GM20431 (cell line): Measurements from ENCODE around the gene SOX18.

ENCODE experiments used
- in situ Hi-C: fragments of 300-500 bp; cut with MseI, MboI; formaldehyde crosslinking; loops from one replicate; pipeline ENCODE4 v1.15.0; 2020; ENCODE audit warnings: low sequenced_read_pairs; ENCODE audit not compliant: unreplicated experiment

Gene SOX18

DNA sequence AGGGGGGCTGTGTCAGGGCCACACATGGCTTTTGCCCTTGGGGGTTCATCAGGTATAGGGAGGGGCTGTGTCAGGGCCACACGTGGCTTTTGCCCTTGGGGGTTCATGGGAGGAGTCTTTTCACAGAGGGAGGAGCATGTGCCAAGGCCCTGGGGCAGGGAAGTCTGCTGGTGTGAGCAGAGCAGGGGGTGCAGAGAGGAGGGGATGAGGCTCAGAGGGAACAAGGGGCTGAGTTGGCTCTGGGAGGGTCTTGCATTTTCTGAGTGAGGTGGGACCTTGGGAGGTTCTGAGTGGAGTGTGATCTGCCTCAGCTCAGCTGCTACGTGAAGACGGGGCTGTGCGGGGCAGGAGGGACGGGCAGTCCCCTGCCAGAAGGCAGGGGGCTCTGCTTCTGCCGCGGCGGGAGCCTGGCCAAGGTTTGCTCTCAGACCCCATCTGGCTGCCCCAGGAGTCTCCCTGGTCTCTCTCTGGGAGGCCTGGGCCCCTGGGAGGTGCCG, 6.0 kb upstream of the SOX18 start:
- in situ Hi-C loops: no loop called here

DNA sequence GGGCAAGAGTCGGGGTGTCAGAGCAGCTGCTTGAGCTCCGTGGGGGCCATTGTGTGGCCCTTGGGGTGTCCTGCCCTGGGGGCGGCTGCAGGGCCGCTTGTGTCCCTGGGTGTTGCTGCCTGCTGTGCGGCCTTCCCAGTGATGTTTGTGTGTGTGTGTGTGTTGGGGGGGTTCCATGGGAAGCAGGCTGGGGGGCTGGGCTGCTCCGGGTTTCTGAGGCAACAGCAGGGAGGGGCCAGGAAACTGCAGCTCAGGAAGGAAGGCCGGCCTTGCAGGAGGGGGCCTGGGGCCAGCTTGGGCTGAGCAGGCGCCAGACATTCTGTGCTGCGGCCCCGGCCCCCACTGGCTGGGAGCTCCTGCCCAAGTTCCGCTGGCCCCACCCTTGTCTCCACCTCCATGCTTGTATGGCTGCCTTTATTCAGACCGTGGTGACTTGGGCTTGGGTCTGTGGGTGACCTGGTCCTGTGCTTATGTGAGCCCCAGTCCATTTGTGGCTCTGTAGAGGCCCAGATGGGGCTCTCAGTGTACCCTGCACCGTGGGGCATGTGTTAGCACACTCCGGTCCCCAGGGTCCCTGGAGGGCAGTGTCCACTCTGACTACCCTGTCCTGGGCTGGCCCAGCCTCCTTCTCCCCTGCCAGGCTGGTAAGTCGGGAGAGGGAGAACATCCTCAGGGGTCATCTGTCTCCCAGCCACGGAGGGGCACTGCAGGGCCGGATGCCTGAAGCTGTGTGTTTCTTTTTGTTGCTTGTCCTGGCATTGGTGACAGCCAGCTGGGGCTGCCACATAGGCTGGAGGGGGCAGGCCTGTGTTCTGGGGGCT, 4.6 kb upstream of the SOX18 start:
- in situ Hi-C loops: no loop called here

DNA sequence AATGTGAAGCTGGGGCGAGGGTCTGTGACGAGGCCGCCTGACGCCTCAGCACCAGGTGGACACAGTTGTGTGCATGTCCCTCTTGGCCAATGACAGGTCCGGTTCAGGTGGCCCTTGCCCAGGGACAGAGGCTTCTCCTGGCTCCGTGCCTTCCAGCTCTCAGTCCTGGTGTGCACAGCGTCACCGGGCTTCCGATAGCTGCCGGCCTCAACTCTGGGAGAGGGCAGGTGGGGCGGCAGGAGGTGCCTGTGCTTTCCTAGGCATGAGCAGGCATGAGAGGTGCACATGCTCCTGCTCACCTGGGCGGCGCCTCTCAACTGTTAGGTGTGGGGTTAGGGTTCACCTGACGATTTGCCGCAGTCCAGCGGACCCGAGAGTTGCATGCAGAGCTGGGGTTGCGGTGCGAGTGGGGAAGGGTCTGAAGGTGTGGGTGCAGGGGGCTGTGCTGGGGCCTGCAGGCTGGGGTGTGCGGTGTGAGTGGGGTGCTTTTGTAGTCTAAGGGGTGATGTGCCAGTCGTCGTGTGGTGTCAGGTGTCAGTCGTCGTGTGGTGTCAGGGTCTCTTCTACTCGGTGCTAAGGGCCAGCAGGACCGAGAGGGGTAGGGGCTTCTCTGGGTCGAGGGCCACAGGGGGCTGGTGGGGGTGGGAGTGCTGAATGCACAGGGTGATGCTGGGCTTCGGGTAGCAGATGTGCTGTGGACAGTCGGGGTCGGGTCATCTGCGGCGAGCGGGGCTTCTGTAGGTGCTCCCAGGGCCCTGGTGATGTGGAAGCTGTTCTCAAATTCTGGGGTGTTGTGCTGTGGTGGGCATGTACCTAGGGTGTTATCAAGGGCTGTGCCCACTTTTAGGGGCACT, 3.8 kb upstream of the SOX18 start:
- in situ Hi-C loops: no loop called here

DNA sequence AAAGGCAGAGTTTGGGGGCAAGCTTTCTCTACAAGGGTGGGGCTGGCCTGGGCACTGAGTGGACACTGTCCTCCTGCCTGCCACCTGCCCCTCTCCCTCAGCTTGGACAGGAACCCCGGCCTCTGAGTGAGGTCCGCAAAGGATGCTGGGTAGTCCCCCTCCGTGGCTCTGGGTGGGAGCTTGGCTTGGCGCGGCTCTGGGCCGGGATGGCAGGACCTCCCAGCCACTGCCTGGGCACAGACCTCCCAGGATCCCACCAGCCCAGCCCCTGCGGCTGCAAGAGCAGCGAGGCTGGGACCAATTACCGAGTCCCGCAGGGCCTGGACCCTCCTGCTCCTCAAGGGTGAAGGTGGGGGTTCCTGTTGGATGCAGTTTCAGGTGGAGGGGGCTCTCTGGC, 2.9 kb upstream of the SOX18 start:
- in situ Hi-C loops: no loop called here

DNA sequence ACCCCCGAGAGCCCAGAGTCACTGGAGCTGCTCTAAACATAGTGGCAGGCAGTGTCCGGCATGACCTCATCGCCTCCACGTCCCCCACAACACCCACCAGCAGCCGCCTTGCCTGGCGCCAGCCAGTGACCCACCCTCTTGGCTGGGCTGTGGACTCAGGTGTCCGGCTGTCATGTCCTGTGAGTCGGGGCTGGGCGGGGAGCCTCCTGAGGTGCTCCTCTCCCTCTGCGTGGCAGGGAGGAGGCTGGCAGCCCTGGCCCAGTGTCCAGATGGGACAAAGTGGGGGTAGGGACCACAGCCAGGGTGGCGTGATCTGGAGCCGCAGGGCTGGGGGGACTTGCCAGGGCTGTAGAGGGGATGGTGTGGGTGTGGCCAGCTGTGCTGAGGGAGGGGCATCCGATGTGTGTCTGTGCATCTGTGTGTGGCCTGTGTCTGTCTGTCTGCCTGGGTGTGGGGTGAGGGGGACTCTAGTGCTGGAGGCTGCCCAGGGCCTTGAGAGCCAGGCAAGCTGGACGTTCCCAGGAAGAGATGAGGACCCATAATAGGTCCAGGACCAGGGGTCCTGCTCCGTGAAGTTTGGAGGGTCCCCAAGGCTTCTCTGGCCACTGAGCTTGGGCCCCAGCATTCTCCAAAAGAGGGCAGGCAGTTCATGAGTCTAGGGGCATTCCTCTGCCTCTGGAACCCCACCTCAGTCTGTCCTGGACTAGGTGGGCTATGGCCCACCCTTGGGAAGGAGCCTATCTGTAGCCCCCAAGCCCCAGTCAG, 2.3 kb upstream of the SOX18 start:
- in situ Hi-C loops: no loop called here

DNA sequence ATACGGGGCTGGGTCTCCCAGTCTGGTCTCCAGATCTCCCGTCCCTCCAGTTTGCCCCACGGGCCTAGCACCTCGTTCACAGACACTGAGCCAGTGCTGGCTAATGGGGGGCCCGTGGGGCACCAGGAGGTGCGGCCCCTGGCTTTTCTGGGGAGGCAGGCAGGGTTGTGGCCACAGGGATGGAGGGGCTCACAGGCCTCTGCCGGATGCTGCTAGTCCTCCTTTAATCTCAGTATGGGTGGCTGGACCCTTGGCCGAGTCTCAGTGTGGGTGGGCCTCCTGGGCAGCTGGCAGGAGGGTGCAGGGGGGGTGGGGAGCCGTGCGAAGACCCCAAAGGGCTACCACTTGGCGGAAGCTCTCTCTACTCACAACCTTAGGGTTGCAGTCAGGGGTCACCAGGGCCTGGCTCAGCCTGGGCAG, 1.6 kb upstream of the SOX18 start:
- in situ Hi-C loops: no loop called here

DNA sequence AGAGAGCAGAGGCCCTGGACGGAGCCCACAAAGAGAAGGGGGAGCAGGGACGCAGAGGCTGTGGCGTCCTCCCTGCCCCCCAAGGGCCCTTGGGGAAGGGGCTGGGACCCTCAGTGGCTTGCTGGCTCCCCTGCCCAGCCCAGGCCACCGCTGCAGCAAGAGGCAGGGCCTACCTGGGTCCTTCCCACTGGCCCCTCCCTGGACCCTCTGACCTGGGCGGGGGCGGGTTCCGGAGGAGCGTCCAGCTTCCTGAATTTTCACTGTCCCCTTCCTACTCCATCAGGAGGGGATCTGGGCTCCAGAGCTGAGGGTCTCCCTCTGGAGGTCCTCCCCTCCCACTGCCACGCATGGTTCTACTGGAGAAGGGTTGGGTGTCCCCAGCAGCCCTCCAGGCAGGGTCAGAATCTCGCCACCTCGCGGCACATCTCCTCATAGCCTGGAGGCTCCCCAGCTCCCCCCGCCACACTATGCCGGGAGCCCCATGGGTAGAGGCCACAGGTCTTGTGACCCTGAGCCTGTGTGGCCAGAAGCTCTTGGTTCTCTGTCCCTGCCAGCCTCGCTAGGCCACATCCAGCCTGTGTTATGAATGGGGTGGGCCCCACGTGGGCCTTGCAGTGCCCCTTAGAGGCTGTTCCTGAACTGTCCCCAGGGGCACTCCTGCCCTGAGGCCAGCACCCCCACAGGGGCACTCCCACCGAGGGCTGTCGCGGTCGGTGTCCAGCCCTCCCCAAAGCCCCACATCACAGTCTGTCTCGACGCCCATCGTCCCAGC, 1.0 kb upstream of the SOX18 start:
- in situ Hi-C loops: no loop called here

DNA sequence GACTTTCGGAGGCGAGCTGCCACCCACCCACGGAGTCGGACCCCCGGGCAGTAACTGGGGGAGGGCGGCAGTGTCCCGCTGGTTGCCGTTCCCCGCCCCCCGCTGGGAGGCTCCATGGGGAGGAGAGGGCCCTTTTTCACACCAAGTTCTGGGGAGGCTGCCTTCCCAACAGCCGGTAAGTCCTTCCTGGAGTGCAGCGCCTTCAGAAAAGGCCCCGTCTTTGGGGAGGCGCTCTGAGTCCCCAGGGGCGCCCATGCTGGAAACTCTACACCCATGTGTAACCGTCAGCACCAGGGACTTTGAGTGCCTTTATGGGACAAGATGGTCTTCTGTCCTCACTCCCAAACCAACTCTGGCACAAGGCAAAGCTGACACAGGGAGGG, 430 bp upstream of the SOX18 start:
- in situ Hi-C loops: no loop called here

DNA sequence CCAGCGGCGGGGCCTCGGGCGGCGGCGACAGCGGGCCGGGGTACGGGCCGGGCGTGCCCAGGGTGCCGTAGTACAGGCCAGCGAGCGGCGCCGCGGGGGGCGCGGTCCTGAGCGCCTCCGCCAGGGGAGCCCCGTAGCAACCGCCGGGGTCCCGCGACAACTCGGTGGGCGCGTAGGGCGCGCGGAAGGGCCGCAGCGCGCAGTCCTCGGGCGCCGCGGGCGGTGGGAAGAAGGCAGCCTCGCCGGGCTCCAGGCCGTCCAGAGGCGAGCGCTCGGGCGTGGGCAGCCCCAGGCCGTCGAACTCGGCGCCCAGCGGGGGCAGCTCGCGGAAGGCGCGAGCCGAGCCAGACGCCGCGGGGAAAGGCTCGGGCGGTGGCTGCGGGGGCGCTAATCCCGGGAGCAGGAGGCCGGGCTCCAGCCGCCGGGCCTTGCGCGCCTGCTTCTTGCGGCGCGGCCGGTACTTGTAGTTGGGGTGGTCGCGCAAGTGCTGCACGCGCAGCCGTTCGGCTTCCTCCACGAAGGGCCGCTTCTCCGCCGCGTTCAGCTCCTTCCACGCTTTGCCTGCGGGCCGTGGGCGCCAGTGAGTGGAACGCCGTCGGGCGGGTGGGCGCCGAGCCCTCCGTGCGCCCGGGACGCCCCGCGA, 916 bp downstream of the SOX18 start:
- in situ Hi-C loops: no loop called here

DNA sequence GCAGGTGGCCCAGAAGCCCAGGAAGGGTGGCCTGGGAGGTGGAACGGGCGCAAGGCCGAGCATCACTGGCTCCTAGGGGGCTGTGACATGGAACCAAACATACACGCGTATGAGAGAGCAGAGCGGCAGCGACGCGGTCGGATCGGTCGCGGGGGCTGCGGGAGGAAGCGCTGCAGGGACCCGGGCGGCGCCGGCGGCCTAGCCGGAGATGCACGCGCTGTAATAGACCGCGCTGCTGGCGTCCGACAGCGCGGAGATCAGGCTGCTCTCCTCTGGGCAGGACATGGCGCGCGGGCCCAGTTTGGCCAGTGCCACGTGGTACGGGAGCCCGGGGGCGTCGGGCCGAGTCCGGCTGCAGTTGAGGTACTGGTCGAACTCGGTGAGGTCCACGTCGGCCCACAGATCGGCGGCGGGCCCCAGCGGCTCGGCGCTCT, 1.5 kb downstream of the SOX18 start:
- in situ Hi-C loops: no loop called here

DNA sequence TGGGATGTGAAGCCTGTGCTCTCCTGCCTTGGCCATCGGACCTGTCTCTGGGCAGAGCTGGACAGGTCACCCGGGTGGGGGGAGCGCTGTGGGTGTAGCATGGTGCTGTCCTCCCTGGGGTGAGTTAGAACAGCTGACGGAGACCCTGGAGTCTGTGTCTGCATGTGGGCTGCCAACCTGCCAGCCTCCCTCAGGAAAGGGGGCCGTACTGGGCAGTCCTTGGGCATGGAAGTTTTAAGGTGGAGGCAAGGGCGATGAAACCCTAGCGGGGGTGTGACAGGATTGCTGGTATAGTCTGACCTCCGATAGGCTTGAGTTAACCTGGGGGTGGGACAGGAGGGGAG, 2.4 kb downstream of the SOX18 start:
- in situ Hi-C loops: no loop called here

DNA sequence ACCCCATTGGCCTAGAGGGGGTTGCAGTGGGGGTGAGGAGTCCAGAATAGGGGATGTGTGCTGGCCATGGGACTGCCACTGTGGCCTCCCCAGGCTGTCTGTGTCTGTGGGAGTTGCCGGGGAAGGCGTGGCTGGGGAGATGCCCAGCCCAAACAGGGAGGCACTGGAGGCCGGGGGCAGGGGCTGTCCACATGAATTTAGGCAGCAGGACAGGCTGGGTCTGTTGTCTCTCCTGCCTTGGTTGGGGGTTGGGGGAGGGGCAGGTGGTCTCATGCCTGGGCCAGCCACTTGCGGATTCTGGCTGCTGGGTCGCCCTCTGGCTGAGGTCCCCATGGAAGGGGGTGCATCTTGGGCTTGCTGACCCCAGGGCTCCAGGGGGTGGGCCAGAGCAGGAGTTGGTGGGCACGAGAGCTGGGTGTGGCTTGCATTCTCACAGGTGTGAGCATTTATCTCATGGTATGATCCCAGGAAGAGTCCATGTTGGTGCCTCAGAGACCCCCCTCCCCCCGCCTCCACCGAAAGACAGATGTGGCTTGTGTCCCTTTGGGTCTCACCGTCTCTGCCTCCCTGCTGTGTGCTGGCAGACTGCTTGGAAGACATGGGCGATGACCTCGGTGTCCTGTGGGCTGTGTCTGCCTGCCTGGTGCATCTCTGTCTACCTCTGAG, 4.0 kb downstream of the SOX18 start:
- in situ Hi-C loops: no loop called here

DNA sequence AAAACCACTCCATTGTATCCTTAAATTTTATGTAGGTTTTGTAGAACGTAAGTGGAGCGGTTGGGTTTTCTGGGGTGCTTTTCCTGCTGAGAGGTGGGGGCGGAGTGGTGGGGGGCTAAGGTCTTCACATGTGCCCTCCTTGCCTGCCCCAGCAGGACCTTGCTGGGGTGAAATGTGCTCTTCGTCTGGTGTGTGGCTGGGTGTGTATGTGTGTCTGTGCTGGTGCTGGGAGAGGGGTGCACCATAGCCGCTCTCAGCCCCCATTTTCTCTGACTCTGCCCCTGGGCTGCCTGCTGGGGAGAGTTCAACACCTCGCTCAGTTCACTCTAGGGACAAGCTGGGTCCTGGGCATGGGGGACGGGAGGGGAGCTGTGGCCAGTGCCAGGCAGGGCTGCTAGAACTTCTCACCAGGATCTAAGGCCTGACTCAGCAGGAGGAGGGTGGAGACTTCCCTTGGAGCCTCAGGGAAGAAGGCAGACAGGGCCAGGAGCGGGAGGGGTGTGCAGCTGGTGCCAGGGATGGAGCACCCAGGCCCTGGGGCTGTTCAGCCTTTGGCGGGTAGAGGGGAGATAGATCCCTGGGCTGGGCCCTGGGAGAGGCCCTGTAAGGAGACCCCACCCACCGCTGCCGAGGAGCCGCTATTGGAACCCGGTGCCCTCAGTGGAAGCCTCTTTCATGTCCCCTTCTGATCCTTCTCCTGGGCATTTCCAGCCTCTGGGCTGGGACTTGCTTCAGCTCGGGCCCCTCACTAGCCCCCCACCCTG, 4.8 kb downstream of the SOX18 start:
- in situ Hi-C loops: no loop called here

DNA sequence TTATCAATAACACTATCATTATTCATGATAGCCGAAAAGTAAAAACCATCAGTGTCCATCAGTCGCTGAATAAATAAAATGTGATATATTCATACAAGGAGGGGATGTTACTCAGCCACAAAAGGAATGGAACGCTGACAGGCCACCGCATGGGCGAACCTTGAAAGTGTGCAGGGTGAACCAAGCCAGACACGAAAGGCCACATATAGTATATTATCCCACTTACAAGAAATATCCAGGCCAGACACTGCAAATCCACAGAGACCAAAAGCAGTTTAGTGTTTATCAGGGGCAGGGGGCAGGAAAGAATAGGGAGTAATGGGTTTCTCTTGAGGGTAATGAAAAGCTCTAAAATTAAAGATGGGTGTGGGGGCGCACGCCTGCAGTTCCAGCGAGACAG, 5.7 kb downstream of the SOX18 start:
- in situ Hi-C loops: no loop called here

DNA sequence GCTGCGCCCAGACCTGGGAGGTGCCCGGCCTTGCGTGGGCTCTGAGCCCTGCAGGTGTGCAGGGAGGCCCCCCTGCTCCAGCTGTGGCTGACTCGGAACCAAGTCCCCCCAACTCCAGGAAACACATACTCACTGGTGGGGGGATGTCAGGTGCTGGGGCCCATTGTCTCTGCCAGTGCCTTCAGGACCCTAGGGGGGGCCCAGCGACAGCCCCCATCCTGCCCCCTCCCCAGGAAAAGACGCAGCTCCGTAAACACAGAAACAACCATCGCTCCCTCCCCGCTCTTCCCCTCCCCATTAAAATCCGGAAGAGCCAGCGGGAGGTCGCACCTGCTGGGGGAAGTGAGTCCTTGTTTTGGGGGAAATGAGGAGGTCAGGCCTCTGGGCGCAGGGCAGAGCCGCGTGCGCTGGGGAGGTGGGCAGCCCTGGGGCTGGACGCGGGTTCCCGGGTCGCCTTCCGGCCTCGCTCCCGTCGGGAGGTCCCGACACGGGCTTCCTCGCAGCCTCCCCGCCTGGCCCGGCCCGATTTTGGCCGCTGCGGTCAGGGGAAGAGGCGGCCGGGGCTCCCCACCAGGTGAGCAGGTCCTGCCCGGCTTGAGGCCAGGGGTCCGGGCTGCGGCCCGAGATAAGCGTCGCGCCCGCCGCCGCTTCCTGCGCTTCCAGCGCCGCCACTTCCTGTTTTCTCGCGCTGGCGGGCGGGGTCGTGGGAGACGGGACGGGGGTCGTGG, 7.2 kb downstream of the SOX18 start:
- in situ Hi-C loops: no loop called here

DNA sequence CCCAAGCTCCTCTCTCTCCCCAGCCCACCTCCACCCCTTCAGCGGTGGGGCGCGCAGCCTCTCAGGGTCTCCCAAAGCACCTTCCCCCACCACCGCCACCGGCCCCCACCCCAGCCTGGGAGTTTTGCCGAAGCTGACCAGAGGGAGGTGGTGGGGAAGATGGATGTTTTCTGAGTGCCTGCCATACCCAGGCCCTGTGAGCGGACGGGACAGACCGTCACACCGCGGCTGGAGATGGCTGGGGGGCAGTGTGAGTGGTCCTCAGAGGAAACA, 7.7 kb downstream of the SOX18 start:
- in situ Hi-C loops: no loop called here

DNA sequence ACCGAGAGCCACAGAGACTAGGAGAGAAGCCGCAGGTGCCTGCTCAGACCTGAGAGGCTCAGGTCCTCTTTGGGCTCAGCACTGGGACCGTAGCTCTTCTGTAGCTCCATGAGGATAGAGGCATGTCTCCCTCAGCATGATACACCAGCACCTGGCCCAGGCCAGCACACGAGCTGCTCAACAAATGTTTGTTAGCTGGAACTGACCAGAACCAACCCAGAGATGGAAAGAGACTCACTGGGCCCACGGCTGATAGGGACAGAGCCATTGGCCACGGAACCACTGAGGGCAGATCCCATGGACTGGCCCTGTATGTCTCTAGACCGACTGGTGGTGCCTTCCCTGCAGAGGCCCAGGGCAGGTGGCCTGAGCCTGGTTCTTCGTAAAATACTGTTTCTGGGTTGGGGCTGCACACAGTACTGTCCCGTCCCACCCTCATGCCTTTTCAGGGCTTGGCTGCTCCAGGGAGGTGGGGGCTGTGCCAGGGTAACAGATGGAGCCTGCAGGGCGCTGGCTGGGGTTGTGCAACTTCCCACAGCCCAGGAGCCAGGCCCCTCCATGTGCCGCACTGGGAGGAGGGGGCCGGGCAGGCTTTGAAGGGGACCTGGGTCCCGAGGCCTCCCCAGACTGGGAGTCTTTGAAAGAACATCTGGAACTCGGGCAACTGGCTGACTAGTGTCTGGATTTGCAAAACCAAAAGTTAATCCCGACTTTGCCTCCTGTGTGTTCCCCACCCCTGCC, 8.2 kb downstream of the SOX18 start:
- in situ Hi-C loops: no loop called here
